Measurements from ENCODE around the gene NOL6. TPM values are rescaled to one million over a fixed set of nuclear protein-coding genes. Genes with fewer than 3 reads are reported as not detected.
A peak's percentile ranks its signal among the peaks of the same experiment; 100 is the strongest.

Gene NOL6
- total RNA-seq, 1 experiment from 2014 or later, result 48.5 TPM

DNA sequence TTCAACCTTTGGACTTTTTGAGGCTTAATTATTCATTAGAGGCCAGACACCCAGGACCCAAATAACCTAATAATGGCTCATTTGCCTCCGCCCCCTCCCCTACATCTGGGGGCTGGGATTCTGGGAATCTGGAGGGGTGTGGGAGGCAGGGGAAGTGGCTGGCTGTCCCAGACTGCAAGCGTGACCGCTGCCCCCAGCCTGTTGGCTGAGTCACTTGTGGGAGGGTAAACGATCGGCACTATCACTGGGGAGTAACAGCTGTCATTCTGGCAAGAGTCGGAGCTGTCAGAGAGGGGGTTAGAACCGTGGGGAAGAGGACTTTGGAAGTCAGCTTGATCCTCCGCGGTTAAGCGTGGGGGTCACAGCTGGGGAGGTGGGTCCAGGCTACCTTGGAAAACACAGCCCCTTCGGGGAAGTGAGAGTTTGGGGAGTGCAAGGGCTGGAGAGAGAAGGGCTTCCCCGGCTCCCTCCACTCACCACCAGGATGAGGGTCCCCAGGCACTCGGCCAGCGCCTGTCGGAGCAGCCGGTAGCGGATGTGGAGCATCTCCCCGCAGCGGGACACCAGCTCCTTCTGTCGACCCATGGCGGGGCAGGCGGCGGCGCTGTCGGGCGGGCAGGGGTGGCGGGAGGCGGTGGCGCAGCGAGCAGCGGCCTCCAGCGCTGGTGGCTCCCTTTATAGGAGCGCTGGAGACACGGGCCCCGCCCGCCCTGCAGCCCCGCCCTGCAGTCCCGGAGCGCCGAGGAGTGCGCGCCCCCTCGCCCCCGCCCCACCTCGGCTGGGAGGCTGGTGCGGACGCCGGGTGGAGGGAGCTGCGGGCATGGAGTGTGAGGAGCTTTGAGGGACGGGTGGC lies 26.6 kb downstream of the NOL6 start, which contains the start of gene AQP3 (continued):
- TF ChIP-seq, protein P1, sequence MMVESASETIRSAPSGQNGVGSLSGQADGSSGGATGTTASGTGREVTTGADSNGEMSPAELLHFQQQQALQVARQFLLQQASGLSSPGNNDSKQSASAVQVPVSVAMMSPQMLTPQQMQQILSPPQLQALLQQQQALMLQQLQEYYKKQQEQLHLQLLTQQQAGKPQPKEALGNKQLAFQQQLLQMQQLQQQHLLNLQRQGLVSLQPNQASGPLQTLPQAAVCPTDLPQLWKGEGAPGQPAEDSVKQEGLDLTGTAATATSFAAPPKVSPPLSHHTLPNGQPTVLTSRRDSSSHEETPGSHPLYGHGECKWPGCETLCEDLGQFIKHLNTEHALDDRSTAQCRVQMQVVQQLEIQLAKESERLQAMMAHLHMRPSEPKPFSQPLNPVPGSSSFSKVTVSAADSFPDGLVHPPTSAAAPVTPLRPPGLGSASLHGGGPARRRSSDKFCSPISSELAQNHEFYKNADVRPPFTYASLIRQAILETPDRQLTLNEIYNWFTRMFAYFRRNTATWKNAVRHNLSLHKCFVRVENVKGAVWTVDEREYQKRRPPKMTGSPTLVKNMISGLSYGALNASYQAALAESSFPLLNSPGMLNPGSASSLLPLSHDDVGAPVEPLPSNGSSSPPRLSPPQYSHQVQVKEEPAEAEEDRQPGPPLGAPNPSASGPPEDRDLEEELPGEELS (CRISPR knock-in tag; IDR thresholded peaks at IDR 0.05), result peak; percentile 57; the same call in 1 of the 2 replicates
- TF ChIP-seq, protein P2, sequence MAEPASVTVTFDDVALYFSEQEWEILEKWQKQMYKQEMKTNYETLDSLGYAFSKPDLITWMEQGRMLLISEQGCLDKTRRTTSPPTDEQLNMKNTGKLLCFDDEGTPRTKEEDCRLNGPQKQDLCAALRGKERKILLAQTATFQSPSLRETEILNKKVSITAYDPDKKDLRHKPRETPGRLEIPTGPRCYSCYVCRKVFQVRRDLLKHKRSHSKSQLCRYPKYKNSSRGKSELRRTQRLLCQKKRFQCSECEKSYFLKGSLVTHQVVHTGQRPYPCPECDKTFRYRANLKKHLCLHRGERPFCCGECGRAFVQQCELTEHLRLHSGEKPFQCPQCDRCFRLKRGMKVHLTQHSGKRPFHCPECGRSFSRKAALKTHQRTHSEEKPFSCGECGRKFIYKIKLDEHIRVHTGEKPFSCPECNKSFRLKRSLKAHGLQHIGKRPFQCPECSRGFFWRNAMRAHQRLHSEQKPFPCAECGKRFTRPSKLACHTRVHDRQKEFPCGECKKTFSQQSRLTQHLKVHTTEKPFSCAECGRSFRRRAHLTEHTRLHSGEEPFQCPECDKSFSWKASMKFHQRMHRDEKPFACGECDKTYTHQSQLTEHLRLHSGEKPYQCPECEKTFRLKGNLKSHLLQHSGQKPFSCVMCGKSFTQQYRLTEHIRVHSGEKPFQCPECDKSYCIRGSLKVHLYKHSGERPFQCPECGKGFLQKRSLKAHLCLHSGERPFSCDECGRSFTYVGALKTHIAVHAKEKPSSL (CRISPR knock-in tag; conservative IDR thresholded peaks at IDR 0.05), result no peak
- TF ChIP-seq SP1 (CRISPR knock-in tag; conservative IDR thresholded peaks at IDR 0.05), result peak; percentile 61; the same call in 1 of the 2 replicates
- TF ChIP-seq JAZF1 (CRISPR knock-in tag; IDR thresholded peaks at IDR 0.05), result no peak
- TF ChIP-seq ZNF232 (CRISPR knock-in tag; IDR thresholded peaks at IDR 0.05), result no peak
- TF ChIP-seq, protein P3, sequence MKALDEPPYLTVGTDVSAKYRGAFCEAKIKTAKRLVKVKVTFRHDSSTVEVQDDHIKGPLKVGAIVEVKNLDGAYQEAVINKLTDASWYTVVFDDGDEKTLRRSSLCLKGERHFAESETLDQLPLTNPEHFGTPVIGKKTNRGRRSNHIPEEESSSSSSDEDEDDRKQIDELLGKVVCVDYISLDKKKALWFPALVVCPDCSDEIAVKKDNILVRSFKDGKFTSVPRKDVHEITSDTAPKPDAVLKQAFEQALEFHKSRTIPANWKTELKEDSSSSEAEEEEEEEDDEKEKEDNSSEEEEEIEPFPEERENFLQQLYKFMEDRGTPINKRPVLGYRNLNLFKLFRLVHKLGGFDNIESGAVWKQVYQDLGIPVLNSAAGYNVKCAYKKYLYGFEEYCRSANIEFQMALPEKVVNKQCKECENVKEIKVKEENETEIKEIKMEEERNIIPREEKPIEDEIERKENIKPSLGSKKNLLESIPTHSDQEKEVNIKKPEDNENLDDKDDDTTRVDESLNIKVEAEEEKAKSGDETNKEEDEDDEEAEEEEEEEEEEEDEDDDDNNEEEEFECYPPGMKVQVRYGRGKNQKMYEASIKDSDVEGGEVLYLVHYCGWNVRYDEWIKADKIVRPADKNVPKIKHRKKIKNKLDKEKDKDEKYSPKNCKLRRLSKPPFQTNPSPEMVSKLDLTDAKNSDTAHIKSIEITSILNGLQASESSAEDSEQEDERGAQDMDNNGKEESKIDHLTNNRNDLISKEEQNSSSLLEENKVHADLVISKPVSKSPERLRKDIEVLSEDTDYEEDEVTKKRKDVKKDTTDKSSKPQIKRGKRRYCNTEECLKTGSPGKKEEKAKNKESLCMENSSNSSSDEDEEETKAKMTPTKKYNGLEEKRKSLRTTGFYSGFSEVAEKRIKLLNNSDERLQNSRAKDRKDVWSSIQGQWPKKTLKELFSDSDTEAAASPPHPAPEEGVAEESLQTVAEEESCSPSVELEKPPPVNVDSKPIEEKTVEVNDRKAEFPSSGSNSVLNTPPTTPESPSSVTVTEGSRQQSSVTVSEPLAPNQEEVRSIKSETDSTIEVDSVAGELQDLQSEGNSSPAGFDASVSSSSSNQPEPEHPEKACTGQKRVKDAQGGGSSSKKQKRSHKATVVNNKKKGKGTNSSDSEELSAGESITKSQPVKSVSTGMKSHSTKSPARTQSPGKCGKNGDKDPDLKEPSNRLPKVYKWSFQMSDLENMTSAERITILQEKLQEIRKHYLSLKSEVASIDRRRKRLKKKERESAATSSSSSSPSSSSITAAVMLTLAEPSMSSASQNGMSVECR (CRISPR knock-in tag; IDR thresholded peaks at IDR 0.05; ENCODE audit: borderline replicate concordance), result peak; percentile 26; the same call in 1 of the 2 replicates
- no peak for TF ChIP-seq KAT7 (CRISPR knock-in tag; IDR thresholded peaks at IDR 0.05; ENCODE audit: borderline replicate concordance)
- TF ChIP-seq, protein P4, sequence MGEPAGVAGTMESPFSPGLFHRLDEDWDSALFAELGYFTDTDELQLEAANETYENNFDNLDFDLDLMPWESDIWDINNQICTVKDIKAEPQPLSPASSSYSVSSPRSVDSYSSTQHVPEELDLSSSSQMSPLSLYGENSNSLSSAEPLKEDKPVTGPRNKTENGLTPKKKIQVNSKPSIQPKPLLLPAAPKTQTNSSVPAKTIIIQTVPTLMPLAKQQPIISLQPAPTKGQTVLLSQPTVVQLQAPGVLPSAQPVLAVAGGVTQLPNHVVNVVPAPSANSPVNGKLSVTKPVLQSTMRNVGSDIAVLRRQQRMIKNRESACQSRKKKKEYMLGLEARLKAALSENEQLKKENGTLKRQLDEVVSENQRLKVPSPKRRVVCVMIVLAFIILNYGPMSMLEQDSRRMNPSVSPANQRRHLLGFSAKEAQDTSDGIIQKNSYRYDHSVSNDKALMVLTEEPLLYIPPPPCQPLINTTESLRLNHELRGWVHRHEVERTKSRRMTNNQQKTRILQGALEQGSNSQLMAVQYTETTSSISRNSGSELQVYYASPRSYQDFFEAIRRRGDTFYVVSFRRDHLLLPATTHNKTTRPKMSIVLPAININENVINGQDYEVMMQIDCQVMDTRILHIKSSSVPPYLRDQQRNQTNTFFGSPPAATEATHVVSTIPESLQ (CRISPR knock-in tag; IDR thresholded peaks at IDR 0.05), result no peak
- TF ChIP-seq, protein P5, sequence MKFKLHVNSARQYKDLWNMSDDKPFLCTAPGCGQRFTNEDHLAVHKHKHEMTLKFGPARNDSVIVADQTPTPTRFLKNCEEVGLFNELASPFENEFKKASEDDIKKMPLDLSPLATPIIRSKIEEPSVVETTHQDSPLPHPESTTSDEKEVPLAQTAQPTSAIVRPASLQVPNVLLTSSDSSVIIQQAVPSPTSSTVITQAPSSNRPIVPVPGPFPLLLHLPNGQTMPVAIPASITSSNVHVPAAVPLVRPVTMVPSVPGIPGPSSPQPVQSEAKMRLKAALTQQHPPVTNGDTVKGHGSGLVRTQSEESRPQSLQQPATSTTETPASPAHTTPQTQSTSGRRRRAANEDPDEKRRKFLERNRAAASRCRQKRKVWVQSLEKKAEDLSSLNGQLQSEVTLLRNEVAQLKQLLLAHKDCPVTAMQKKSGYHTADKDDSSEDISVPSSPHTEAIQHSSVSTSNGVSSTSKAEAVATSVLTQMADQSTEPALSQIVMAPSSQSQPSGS (CRISPR knock-in tag; IDR thresholded peaks at IDR 0.05; ENCODE audit: borderline replicate concordance, low read depth), result no peak

DNA sequence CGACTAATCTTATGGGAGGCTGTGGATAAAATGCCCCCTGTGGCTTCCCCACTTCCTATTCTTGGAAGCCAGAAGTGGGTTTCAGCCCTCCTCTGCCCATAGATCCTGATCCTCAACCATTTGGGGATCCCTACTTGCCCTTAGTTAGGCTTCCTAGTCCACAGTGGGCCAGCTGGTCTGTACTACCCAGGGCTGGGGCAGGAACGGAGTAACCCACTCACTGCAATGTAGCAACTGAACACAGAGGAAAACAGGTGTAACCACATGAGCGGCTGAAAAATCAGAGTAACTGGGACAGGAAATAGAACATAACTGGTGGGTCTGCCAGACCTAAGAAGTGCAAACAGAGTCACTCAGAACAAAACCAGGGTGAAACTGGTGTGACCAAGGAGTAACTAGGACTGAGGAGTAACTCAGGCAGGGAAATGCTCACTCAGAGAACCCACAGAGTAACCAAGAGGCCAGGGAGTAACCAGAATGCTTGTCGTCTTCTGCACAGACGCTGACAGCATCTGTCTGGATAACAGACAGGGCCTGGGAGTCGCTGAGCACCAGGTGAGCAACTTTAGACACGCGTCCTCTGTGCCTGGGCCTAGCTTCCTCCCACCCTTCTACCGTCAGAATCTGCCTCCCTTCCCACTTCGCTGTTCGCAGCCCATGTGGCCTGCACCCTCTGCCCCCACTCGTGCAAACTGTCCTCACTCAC lies 27.3 kb downstream of the NOL6 start:
- DNase-seq (ENCODE audit: low spot score), result no peak
- CTCF ChIA-PET, result interaction anchor here (0.6 to 3.4 kb wide), 7 partner anchors 9 to 71 kb away, joined by 3 to 44 read pairs (median 25); partner anchors contain the start of gene NOL6
- Mint-ChIP-seq H3K9me3 (no peaks in the 10 kb centered on the region), H3K27me3 (ENCODE audit: low read depth) (peaks cover 28% of the 10 kb centered on the region), H3K27ac (no peak overlapping the region), H3K4me3 (peak overlapping the region; percentile 80), H3K36me3 (no peaks in the 10 kb centered on the region), H3K4me1 (peaks cover 35% of the 10 kb centered on the region)
- ATAC-seq, result 0 out of 2 replicates have a peak, but pooled peaks have one; percentile 2
- POLR2A ChIA-PET, result interaction anchor here (0.9 to 1.8 kb wide), 2 partner anchors 10 to 71 kb away, joined by 3 to 5 read pairs; no protein-coding TSS in a partner anchor
- TF ChIP-seq, protein P6, sequence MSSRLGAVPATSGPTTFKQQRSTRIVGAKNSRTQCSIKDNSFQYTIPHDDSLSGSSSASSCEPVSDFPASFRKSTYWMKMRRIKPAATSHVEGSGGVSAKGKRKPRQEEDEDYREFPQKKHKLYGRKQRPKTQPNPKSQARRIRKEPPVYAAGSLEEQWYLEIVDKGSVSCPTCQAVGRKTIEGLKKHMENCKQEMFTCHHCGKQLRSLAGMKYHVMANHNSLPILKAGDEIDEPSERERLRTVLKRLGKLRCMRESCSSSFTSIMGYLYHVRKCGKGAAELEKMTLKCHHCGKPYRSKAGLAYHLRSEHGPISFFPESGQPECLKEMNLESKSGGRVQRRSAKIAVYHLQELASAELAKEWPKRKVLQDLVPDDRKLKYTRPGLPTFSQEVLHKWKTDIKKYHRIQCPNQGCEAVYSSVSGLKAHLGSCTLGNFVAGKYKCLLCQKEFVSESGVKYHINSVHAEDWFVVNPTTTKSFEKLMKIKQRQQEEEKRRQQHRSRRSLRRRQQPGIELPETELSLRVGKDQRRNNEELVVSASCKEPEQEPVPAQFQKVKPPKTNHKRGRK (CRISPR knock-in tag; IDR thresholded peaks at IDR 0.05; ENCODE audit: borderline replicate concordance), result no peak
- TF ChIP-seq, protein P7, sequence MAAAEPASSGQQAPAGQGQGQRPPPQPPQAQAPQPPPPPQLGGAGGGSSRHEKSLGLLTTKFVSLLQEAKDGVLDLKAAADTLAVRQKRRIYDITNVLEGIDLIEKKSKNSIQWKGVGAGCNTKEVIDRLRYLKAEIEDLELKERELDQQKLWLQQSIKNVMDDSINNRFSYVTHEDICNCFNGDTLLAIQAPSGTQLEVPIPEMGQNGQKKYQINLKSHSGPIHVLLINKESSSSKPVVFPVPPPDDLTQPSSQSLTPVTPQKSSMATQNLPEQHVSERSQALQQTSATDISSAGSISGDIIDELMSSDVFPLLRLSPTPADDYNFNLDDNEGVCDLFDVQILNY (CRISPR knock-in tag; IDR thresholded peaks at IDR 0.05), result no peak
- TF ChIP-seq, protein P8, sequence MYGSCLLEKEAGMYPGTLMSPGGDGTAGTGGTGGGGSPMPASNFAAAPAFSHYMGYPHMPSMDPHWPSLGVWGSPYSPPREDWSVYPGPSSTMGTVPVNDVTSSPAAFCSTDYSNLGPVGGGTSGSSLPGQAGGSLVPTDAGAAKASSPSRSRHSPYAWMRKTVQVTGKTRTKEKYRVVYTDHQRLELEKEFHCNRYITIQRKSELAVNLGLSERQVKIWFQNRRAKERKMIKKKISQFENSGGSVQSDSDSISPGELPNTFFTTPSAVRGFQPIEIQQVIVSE (CRISPR knock-in tag; IDR thresholded peaks at IDR 0.05; ENCODE audit: borderline replicate concordance), result no peak

All from WTC11 (cell line).